K562 (cell line): ENCODE results near the gene HNRNPM. TPM values are rescaled to one million over a fixed set of nuclear protein-coding genes. Genes with fewer than 3 reads are reported as not detected.

Source experiments
- BRD9 ChIP-seq: fragments of 450-650 bp; IDR thresholded peaks from 2 replicates; pipeline ENCODE4 v1.6.1; 2018; ENCODE audit warnings: low read depth; ENCODE audit not compliant: partially characterized antibody
- CEBPG ChIP-seq, 3 experiments: fragments of 200-800 bp in 1 of 3; sonication (Bioruptor generic) in 1 of 3; sonication (generic) in 1 of 3; formaldehyde crosslinking in 1 of 3; IDR thresholded peaks in 2 of 3; conservative IDR thresholded peaks in 1 of 3; 2 replicates each; pipeline versions ENCODE4 v1.6.1 to v1.8.0; 2016 to 2022; ENCODE audit warnings: missing compliant biosample characterization in 2 of 3, missing genetic modification characterization in 2 of 3, mild to moderate bottlenecking in 1 of 3, missing genetic modification reagents in 1 of 3
- COPS2 ChIP-seq: fragments of 450-650 bp; conservative IDR thresholded peaks from 2 replicates; pipeline ENCODE4 v1.6.1; 2016; ENCODE audit warnings: mild to moderate bottlenecking, moderate library complexity
- HES1 ChIP-seq: fragments of 450-650 bp; IDR thresholded peaks from 2 replicates; pipeline ENCODE4 v1.6.1; 2016; ENCODE audit warnings: low read depth, mild to moderate bottlenecking, moderate library complexity
- ILK ChIP-seq: fragments of 450-650 bp; IDR thresholded peaks from 2 replicates; pipeline ENCODE4 v1.6.1; 2016; ENCODE audit warnings: missing genetic modification characterization, low read depth, mild to moderate bottlenecking, missing compliant biosample characterization, moderate library complexity, borderline replicate concordance
- KLF13 ChIP-seq: fragments of 450-650 bp; IDR thresholded peaks from 2 replicates; pipeline ENCODE4 v1.6.1; 2016; ENCODE audit warnings: missing genetic modification characterization, low read depth, mild to moderate bottlenecking, missing compliant biosample characterization, moderate library complexity, borderline replicate concordance
- MAFG ChIP-seq: fragments of 450-650 bp; conservative IDR thresholded peaks from 2 replicates; pipeline ENCODE4 v1.6.1; 2016; ENCODE audit warnings: missing genetic modification characterization, missing compliant biosample characterization
- MBD1 ChIP-seq: fragments of 250-450 bp; sonication (Bioruptor Pico); IDR thresholded peaks from 2 replicates; pipeline ENCODE4 v1.8.0; 2022; ENCODE audit warnings: inconsistent platforms
- NCOA1 ChIP-seq: fragments of 450-650 bp; IDR thresholded peaks from 2 replicates; pipeline ENCODE4 v1.6.1; 2016; ENCODE audit warnings: low read depth
- NCOA6 ChIP-seq: fragments of 450-650 bp; IDR thresholded peaks from 2 replicates; pipeline ENCODE4 v1.6.1; 2017; ENCODE audit warnings: mild to moderate bottlenecking
- NR2C2 ChIP-seq, 2 experiments: fragments of 200-800 bp in 1 of 2; sonication (Bioruptor generic) in 1 of 2; sonication (generic) in 1 of 2; formaldehyde crosslinking in 1 of 2; IDR thresholded peaks; 2 replicates each; pipeline versions ENCODE4 v1.6.1 to v1.8.0; 2016 to 2022; ENCODE audit warnings: mild to moderate bottlenecking in 1 of 2, missing compliant biosample characterization in 1 of 2, missing genetic modification characterization in 1 of 2, missing genetic modification reagents in 1 of 2
- NRF1 ChIP-seq, 2 experiments: fragments of 450-650 bp; IDR thresholded peaks in 1 of 2; conservative IDR thresholded peaks in 1 of 2; 2 replicates each; pipeline ENCODE4 v1.6.1; 2014; ENCODE audit warnings: mild to moderate bottlenecking in 2 of 2
- RAD21 ChIP-seq, 2 experiments: fragments of 250-450 bp in 1 of 2; fragments of 450-650 bp in 1 of 2; sonication (Bioruptor Pico) in 1 of 2; formaldehyde crosslinking in 1 of 2; IDR thresholded peaks in 1 of 2; conservative IDR thresholded peaks in 1 of 2; 2 replicates each; pipeline versions ENCODE4 v1.4.0 to v1.8.0; 2020 to 2022; ENCODE audit warnings: mild to moderate bottlenecking in 2 of 2, moderate library complexity in 1 of 2
- ZNF644 ChIP-seq: fragments of 200-800 bp; sonication (Bioruptor generic); IDR thresholded peaks from 2 replicates; pipeline ENCODE4 v1.6.1; 2016; ENCODE audit warnings: low read depth, missing genetic modification characterization, missing compliant biosample characterization
- ZNF696 ChIP-seq: fragments of 250-450 bp; sonication (Bioruptor Pico); conservative IDR thresholded peaks from 2 replicates; pipeline ENCODE4 v1.4.0; 2020; ENCODE audit warnings: mild to moderate bottlenecking, moderate library complexity
- polyA plus RNA-seq, 8 experiments: library from polyadenylated mRNA; depleted of rRNA in 4 of 8; stranded (reverse) in 5 of 8; unstranded in 3 of 8; fragments of >200 nt; fragmentation: Nextera tagmentation in 2 of 8; fragmentation: Illumina TruSeq in 1 of 8; extraction: Ambion mirVana in 2 of 8; extraction: Trizol in 1 of 8; gene quantifications; 2 replicates each; pipeline versions ENCODE4 v1.2.1 to v1.2.3, GENCODE V29; 2011 to 2014; ENCODE audit warnings: inconsistent platforms in 1 of 8, missing spikeins in 1 of 8
- total RNA-seq, 7 experiments: library from RNA; depleted of rRNA in 6 of 7; stranded (reverse); fragments of >200 nt in 6 of 7; fragmentation: Illumina TruSeq in 2 of 7; extraction: Trizol in 2 of 7; gene quantifications; 2 replicates each; pipeline versions ENCODE4 v1.2.1 to v1.2.3, GENCODE V29; 2011 to 2021; ENCODE audit warnings: low replicate concordance in 1 of 7
- TF ChIP-seq, protein P1 (sequence below), 2 experiments: IDR thresholded peaks; 2 replicates each; pipeline ENCODE4 v1.6.1; 2012; ENCODE audit warnings: improper control_type of control experiment in 2 of 2, low read depth in 2 of 2, low read length in 2 of 2, borderline replicate concordance in 1 of 2
- TF ChIP-seq, protein P2 (sequence below): fragments of 150-350 bp; conservative IDR thresholded peaks from 2 replicates; pipeline ENCODE4 v1.6.1; 2014; ENCODE audit warnings: low read length

HNRNPM gene
- total and polyA plus RNA-seq, 9 of the 15 experiments (the other 6 are each of a cell fraction or from before 2014, with no cell fraction given) = 11.1 to 340 (median 195) TPM

DNA sequence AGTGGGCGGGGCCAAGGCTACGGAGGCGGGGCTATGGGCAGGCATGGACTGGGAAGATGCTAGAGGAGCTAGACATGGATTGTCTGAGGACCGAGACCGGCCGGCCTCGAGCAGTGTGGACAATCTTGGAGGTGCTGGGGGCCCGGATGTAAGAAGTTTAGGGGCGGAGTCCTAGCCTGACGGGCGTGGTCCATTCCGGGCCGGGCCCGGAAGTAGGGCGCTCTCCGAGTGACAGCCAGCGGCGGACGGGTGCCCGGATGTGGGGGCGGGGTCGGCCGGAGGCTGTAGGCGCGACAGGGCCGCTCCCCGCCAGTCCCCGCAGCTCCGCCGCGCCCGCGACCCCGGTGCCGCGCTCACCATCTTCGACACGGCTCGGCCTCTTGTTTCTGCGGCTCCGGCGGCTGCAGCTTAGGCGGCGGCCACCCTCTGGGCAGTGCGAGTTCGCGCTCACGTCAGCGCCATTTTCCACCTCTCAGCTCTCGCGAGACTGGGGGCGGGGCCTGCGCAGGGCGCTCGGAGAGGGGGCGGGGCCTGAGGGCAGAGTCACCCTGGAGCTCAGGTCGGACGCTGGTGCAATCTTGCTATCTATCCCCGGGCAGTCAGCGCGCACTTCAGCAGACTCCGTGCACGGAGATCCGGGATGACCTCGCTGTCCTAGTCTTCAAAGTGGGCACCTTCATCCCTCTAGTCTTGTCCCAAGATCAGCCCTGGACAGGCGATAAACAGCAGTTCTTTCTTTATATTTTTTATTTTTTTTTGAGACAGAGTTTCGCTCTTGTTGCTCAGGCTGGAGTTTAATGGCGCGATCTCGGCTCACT, 69.1 kb downstream of the HNRNPM start, which contains the start of gene ZNF414 (continued):
- TF ChIP-seq, protein P1, sequence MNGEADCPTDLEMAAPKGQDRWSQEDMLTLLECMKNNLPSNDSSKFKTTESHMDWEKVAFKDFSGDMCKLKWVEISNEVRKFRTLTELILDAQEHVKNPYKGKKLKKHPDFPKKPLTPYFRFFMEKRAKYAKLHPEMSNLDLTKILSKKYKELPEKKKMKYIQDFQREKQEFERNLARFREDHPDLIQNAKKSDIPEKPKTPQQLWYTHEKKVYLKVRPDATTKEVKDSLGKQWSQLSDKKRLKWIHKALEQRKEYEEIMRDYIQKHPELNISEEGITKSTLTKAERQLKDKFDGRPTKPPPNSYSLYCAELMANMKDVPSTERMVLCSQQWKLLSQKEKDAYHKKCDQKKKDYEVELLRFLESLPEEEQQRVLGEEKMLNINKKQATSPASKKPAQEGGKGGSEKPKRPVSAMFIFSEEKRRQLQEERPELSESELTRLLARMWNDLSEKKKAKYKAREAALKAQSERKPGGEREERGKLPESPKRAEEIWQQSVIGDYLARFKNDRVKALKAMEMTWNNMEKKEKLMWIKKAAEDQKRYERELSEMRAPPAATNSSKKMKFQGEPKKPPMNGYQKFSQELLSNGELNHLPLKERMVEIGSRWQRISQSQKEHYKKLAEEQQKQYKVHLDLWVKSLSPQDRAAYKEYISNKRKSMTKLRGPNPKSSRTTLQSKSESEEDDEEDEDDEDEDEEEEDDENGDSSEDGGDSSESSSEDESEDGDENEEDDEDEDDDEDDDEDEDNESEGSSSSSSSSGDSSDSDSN (IDR thresholded peaks at IDR 0.05; ENCODE audit: borderline replicate concordance in 1 of 2, low read depth in 2 of 2, low read length in 2 of 2) = peak in 1 of 2 experiments; percentile 43; a peak in 1 of 4 replicates
- TF ChIP-seq ILK (tag) = no peak
- 0 out of 2 replicates have a peak, but pooled peaks have one; percentile 55 for TF ChIP-seq NR2C2 (CRISPR knock-in tag; IDR thresholded peaks at IDR 0.05)
- TF ChIP-seq NR2C2 (tag; IDR thresholded peaks at IDR 0.05) = peak; percentile 73
- peak; percentile 45; the same call in 1 of the 2 replicates for TF ChIP-seq NCOA1
- peak; percentile 91 to 92 for TF ChIP-seq NRF1 (conservative IDR thresholded peaks at IDR 0.05 in 1 of 2, IDR thresholded peaks at IDR 0.05 in 1 of 2)
- 0 out of 2 replicates have a peak, but pooled peaks have one; percentile 34 for TF ChIP-seq HES1
- TF ChIP-seq BRD9 = no peak
- no peak for TF ChIP-seq RAD21 (CRISPR knock-in tag; conservative IDR thresholded peaks at IDR 0.05 in 1 of 2, IDR thresholded peaks at IDR 0.05 in 1 of 2)
- TF ChIP-seq MBD1 (CRISPR knock-in tag) = 0 out of 2 replicates have a peak, but pooled peaks have one; percentile 67
- no peak for TF ChIP-seq COPS2
- no peak for TF ChIP-seq ZNF644 (tag)
- TF ChIP-seq MAFG (tag) = no peak
- no peak for TF ChIP-seq ZNF696 (CRISPR knock-in tag)
- TF ChIP-seq KLF13 (tag) = peak; percentile 85; the same call in 1 of the 2 replicates
- no peak for TF ChIP-seq NCOA6
- peak; percentile 84 for TF ChIP-seq CEBPG (CRISPR knock-in tag; IDR thresholded peaks at IDR 0.05)
- TF ChIP-seq CEBPG (tag; conservative IDR thresholded peaks at IDR 0.05 in 1 of 2, IDR thresholded peaks at IDR 0.05 in 1 of 2) = peak; percentile 21 to 66; a peak in 2 of 4 replicates
- TF ChIP-seq, protein P2, sequence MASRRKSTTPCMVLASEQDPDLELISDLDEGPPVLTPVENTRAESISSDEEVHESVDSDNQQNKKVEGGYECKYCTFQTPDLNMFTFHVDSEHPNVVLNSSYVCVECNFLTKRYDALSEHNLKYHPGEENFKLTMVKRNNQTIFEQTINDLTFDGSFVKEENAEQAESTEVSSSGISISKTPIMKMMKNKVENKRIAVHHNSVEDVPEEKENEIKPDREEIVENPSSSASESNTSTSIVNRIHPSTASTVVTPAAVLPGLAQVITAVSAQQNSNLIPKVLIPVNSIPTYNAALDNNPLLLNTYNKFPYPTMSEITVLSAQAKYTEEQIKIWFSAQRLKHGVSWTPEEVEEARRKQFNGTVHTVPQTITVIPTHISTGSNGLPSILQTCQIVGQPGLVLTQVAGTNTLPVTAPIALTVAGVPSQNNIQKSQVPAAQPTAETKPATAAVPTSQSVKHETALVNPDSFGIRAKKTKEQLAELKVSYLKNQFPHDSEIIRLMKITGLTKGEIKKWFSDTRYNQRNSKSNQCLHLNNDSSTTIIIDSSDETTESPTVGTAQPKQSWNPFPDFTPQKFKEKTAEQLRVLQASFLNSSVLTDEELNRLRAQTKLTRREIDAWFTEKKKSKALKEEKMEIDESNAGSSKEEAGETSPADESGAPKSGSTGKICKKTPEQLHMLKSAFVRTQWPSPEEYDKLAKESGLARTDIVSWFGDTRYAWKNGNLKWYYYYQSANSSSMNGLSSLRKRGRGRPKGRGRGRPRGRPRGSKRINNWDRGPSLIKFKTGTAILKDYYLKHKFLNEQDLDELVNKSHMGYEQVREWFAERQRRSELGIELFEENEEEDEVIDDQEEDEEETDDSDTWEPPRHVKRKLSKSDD = 0 out of 2 replicates have a peak, but pooled peaks have one; percentile 38
